ENCODE measurements around the gene MLF2. TPM values are rescaled to one million over a fixed set of nuclear protein-coding genes. Genes with fewer than 3 reads are reported as not detected.

The MLF2 gene
- total and polyA plus RNA-seq, 9 of the 15 experiments (the other 6 are each of a cell fraction or from before 2014, with no cell fraction given) = 11.4 to 190 (median 139) TPM

GRCh38 chr12:6723607-6724408 lies 29.1 kb downstream of the MLF2 start, which contains the start of gene COPS7A (continued):
- TF ChIP-seq REST (IDR thresholded peaks at IDR 0.05; ENCODE audit: borderline replicate concordance) = peak; percentile 71
- no peak for TF ChIP-seq REST (CRISPR knock-in tag; IDR thresholded peaks at IDR 0.05; ENCODE audit: low read depth)
- no peak for TF ChIP-seq RBM14 (IDR thresholded peaks at IDR 0.05; ENCODE audit: borderline replicate concordance, insufficient read depth, low read depth, low read length)
- no peak for TF ChIP-seq ZNF785 (CRISPR knock-in tag; IDR thresholded peaks at IDR 0.05)
- TF ChIP-seq E4F1 (CRISPR knock-in tag; IDR thresholded peaks at IDR 0.05; ENCODE audit: borderline replicate concordance) = no peak
- no peak for TF ChIP-seq CHCHD3 (CRISPR knock-in tag; IDR thresholded peaks at IDR 0.05)
- no peak for TF ChIP-seq ASH1L (IDR thresholded peaks at IDR 0.05; ENCODE audit: borderline replicate concordance, low read depth, partially characterized antibody)
- no peak for TF ChIP-seq GATAD2B (IDR thresholded peaks at IDR 0.05; ENCODE audit: borderline replicate concordance)
- TF ChIP-seq KLF16 (IDR thresholded peaks at IDR 0.05) = no peak
- peak; percentile 77 for TF ChIP-seq TAF7 (tag; IDR thresholded peaks at IDR 0.05)
- TF ChIP-seq SAP30 (IDR thresholded peaks at IDR 0.05; ENCODE audit: borderline replicate concordance, insufficient read depth, low read depth, low read length, poor library complexity, severe bottlenecking) = peak; percentile 34
- TF ChIP-seq ESRRB (CRISPR knock-in tag; IDR thresholded peaks at IDR 0.05; ENCODE audit: borderline replicate concordance) = no peak
- no peak for TF ChIP-seq SMAD2 (IDR thresholded peaks at IDR 0.05; ENCODE audit: low read depth, low read length)
- peak; percentile 92 for TF ChIP-seq CTCFL (IDR thresholded peaks at IDR 0.05; ENCODE audit: borderline replicate concordance, insufficient read depth, low read depth, low read length, poor library complexity, severe bottlenecking)

All from K562 (cell line).